AG04449 (cell line): ENCODE data around the gene SLC17A1.

Experiments used
- CTCF ChIA-PET: fragments of 350-600 bp; formaldehyde crosslinking; extraction: SDS; loops from one replicate; lab custom pipeline; 2021; ENCODE audit warnings: antibody characterized with exemption; lab: Yijun Ruan, JAX
- POLR2A ChIA-PET: fragments of 400-600, 350-600 bp; formaldehyde crosslinking; extraction: SDS; loops from one replicate; lab custom pipeline; 2020; ENCODE audit warnings: antibody characterized with exemption, inconsistent platforms; lab: Yijun Ruan, JAX
- DNase-seq: peaks from one replicate; pipeline ENCODE4 v3.0.0-alpha.2; 2010; ENCODE audit warnings: low read depth, low spot score
- H3K4me3 ChIP-seq: 2 replicates; pipeline ENCODE4 v1.5.1; 2011; ENCODE audit warnings: low read depth, mild to moderate bottlenecking, control low read depth, low read length
- CTCF ChIP-seq: IDR thresholded peaks from one replicate; pipeline ENCODE4 v1.5.1; 2011; ENCODE audit warnings: mild to moderate bottlenecking, moderate library complexity, low read length, control low read depth, inconsistent platforms; ENCODE audit not compliant: insufficient read depth; ENCODE audit errors: missing control alignments

SLC17A1 gene

GRCh38 chr6:25831532-25832306, at the start of gene SLC17A1:
Gene SLC17A1, minus strand, starts transcription at chr6:25832052. Its CDS starts 1,495 bp downstream, at chr6:25830557.
- POLR2A ChIA-PET, result no interaction called here
- TF ChIP-seq CTCF, result no peak
- CTCF ChIA-PET, result no interaction called here
- H3K4me3 ChIP-seq, result no peak within 1 kb of the TSS
- no peak for DNase-seq

- POLR2A ChIA-PET, result no interaction called here
- CTCF ChIA-PET, result interaction anchor here (1.1 kb wide), 1 partner anchor 90 kb away, joined by 3 read pairs; no protein-coding TSS in a partner anchor
Observed at GRCh38 chr6:25880601-25881000, 48.7 kb upstream of the SLC17A1 start.

GRCh38 chr6:25878721-25879322, 47.0 kb upstream of the SLC17A1 start:
- ChIA-PET CTCF (interaction anchor here (0.7 kb wide), 1 partner anchor 1835 kb away, joined by 3 read pairs; no protein-coding TSS in a partner anchor), POLR2A (no interaction called here)
- TF ChIP-seq CTCF, result no peak
- H3K4me3 ChIP-seq, result no peak overlapping the region
- no peak for DNase-seq

More at GRCh38 chr6:25880601-25881000, 48.7 kb upstream of the SLC17A1 start:
- H3K4me3 ChIP-seq, result no peak overlapping the region
- no peak for TF ChIP-seq CTCF
- no peak for DNase-seq

- no peak for DNase-seq
- no peak for TF ChIP-seq CTCF
- ChIA-PET CTCF (no interaction called here), POLR2A (no interaction called here)
- no peak overlapping the region for H3K4me3 ChIP-seq
Observed at GRCh38 chr6:25875926-25876602, 44.2 kb upstream of the SLC17A1 start.

GRCh38 chr6:25875563-25875905, 43.7 kb upstream of the SLC17A1 start:
- ChIA-PET POLR2A (no interaction called here), CTCF (no interaction called here)
- H3K4me3 ChIP-seq, result no peak overlapping the region
- TF ChIP-seq CTCF, result no peak
- no peak for DNase-seq
